ENCODE data around the gene CCDC82. TPM values are rescaled to one million over a fixed set of nuclear protein-coding genes. Genes with fewer than 3 reads are reported as not detected.

Gene CCDC82
- total RNA-seq, 4 donors from 2014 or later = 17.3 to 28.9 (median 24.7) TPM

DNA sequence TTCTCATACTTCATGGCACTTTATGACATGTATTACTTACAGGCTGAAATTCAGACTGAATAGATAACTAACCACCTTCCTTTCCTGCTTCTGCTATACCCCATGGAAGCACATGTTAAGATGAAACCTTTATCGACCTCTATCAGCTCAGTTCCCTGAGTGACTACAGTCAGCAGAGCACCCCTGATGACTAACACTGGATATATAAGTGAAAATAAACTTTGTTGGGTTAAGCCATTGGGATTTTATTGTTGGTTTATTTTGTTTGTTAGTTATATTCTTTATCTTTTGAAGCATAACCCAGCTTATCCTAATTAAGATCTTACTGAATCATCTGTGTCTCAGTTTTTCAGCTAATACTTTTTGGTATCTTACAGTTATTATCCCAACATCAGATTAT lies 23.7 kb downstream of the CCDC82 start:
- TF ChIP-seq, protein P1, sequence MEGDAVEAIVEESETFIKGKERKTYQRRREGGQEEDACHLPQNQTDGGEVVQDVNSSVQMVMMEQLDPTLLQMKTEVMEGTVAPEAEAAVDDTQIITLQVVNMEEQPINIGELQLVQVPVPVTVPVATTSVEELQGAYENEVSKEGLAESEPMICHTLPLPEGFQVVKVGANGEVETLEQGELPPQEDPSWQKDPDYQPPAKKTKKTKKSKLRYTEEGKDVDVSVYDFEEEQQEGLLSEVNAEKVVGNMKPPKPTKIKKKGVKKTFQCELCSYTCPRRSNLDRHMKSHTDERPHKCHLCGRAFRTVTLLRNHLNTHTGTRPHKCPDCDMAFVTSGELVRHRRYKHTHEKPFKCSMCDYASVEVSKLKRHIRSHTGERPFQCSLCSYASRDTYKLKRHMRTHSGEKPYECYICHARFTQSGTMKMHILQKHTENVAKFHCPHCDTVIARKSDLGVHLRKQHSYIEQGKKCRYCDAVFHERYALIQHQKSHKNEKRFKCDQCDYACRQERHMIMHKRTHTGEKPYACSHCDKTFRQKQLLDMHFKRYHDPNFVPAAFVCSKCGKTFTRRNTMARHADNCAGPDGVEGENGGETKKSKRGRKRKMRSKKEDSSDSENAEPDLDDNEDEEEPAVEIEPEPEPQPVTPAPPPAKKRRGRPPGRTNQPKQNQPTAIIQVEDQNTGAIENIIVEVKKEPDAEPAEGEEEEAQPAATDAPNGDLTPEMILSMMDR (IDR thresholded peaks at IDR 0.05) = no peak
- TF ChIP-seq POLR2A (IDR thresholded peaks at IDR 0.05) (no peak), POLR2AphosphoS5 (IDR thresholded peaks at IDR 0.05) (no peak), EP300 (IDR thresholded peaks at IDR 0.05) (no peak)
- Histone ChIP-seq H3K27me3 (no peaks in the 10 kb centered on the region), H3K9me3 (no peaks in the 10 kb centered on the region), H3K4me3 (no peak overlapping the region), H3K27ac (no peak overlapping the region), H3K36me3 (peaks cover 0 to 76% of the 10 kb centered on the region in 2 donors), H3K4me1 (no peaks in the 10 kb centered on the region)
- 75 to 100% methylated on average over 1 of the region's 1 CpG for WGBS, 2 donors (ENCODE audit: low coverage in 1 of 2)
- ATAC-seq = no peak

GRCh38 chr11:96365493-96365892 lies 24.2 kb downstream of the CCDC82 start:
- WGBS, 2 donors (ENCODE audit: low coverage in 1 of 2) = 57 to 67% methylated on average over 1 of the region's 1 CpG
- TF ChIP-seq EP300 (IDR thresholded peaks at IDR 0.05) (no peak), POLR2A (IDR thresholded peaks at IDR 0.05) (no peak), POLR2AphosphoS5 (IDR thresholded peaks at IDR 0.05) (no peak)
- TF ChIP-seq, protein P1 (IDR thresholded peaks at IDR 0.05) = no peak
- no peaks in the 10 kb centered on the region for H3K4me1 ChIP-seq
- no peaks in the 10 kb centered on the region for H3K9me3 ChIP-seq
- H3K27me3 ChIP-seq = no peaks in the 10 kb centered on the region
- no peak overlapping the region for H3K27ac ChIP-seq
- no peak overlapping the region for H3K4me3 ChIP-seq
- no peak for ATAC-seq
- H3K36me3 ChIP-seq = peaks cover 0 to 71% of the 10 kb centered on the region in 2 donors

DNA sequence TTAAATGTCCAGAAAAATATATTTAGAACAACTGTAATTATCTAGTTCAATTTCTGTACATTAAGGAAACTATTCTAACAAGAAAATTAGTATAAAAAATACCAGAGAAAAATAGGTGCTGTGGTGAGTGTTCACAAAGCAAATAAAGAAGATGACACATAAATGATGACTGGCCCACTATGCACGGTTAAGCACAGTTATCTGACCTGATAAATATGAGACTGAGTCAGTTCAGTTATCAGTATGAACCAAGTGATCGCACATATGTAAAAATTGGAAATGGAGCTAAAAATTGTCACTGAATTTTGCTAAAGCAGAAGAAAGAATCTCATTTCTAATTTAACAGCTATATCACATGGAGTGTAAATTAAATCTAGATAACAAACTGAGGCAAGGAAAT lies 27.9 kb downstream of the CCDC82 start:
- Histone ChIP-seq H3K27ac (no peak overlapping the region), H3K36me3 (peaks cover 0 to 60% of the 10 kb centered on the region in 2 donors), H3K9me3 (no peaks in the 10 kb centered on the region), H3K4me3 (no peak overlapping the region), H3K4me1 (no peaks in the 10 kb centered on the region), H3K27me3 (no peaks in the 10 kb centered on the region)
- ATAC-seq = no peak
- WGBS, 2 donors (ENCODE audit: low coverage in 1 of 2) = 60 to 80% methylated on average over 2 of the region's 2 CpGs
- TF ChIP-seq, protein P1 (IDR thresholded peaks at IDR 0.05) = no peak
- TF ChIP-seq POLR2A (IDR thresholded peaks at IDR 0.05) (no peak), POLR2AphosphoS5 (IDR thresholded peaks at IDR 0.05) (no peak), EP300 (IDR thresholded peaks at IDR 0.05) (no peak)

DNA sequence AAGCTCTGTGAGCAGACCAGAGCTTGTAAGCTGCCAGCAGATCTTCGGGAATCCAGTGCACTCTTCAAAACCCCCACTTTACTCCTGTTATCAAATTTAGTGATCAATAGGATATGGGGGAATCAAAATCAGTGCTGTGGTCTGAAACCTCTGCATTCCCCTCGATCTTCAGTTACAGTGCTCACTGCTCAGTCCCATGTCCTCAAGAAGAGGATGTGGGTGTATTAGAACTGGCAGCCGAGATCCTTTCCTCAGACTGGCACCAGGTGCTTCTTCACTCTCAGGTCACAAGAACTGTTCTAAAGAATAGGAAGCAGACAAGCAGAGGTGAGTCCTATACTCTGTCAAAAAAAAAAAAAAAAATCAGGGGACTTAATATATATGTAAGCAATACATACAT lies 31.4 kb downstream of the CCDC82 start:
- H3K9me3 ChIP-seq = no peaks in the 10 kb centered on the region
- no peak overlapping the region for H3K27ac ChIP-seq
- peaks cover 0 to 66% of the 10 kb centered on the region in 2 donors for H3K36me3 ChIP-seq
- no peaks in the 10 kb centered on the region for H3K27me3 ChIP-seq
- H3K4me3 ChIP-seq = no peak overlapping the region
- H3K4me1 ChIP-seq = no peaks in the 10 kb centered on the region
- WGBS, 2 donors (ENCODE audit: low coverage in 1 of 2) = 83 to 96% methylated on average over 2 to 3 of the region's 3 CpGs
- TF ChIP-seq EP300 (IDR thresholded peaks at IDR 0.05) = no peak
- TF ChIP-seq, protein P1 (IDR thresholded peaks at IDR 0.05) = no peak
- no peak for TF ChIP-seq POLR2AphosphoS5 (IDR thresholded peaks at IDR 0.05)
- TF ChIP-seq POLR2A (IDR thresholded peaks at IDR 0.05) = no peak
- ATAC-seq = no peak

GRCh38 chr11:96357794-96358193 lies 31.9 kb downstream of the CCDC82 start:
- H3K4me3 ChIP-seq = no peak overlapping the region
- H3K27me3 ChIP-seq = no peaks in the 10 kb centered on the region
- H3K4me1 ChIP-seq = no peaks in the 10 kb centered on the region
- TF ChIP-seq POLR2A (IDR thresholded peaks at IDR 0.05) (no peak), POLR2AphosphoS5 (IDR thresholded peaks at IDR 0.05) (no peak), EP300 (IDR thresholded peaks at IDR 0.05) (no peak)
- TF ChIP-seq, protein P1 (IDR thresholded peaks at IDR 0.05) = no peak
- H3K27ac ChIP-seq = no peak overlapping the region
- H3K36me3 ChIP-seq = peaks cover 0 to 65% of the 10 kb centered on the region in 2 donors
- WGBS, 2 donors (ENCODE audit: low coverage in 1 of 2) = 100% methylated on average over 1 of the region's 1 CpG; no CpG with 5 or more reads in 1 of the 2 donors
- H3K9me3 ChIP-seq = no peaks in the 10 kb centered on the region
- ATAC-seq = no peak
